ENCODE results near the gene SDF2L1. TPM values are rescaled to one million over a fixed set of nuclear protein-coding genes. Genes with fewer than 3 reads are reported as not detected.

SDF2L1 gene
- polyA plus RNA-seq, 3 donors, result 31.7 to 46.2 (median 44.7) TPM

DNA sequence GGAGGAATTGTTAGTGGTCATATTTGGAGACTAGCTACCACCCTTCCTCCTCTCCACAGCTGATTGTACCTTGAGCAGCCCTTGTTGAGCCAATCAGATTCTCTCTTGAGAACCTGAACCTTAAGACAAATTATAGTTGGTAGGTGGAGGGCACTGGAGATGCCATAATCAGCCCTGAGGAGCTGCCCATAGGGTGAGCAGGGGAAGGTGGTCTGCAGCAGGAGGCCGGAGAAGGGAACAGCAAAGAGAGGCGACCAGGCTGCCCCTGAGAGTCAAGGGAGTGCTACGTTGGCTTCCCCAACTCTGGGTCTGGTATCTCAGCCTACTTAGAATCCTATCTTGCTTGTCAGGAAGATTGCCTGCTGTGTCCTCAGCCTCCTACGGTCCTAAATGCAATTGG, 2.7 kb upstream of the SDF2L1 start:
- peaks cover 1 to 3% (median 2%) of the 10 kb centered on the region in 3 donors for H3K27me3 Mint-ChIP-seq (ENCODE audit: low read depth in 3 of 3)
- Histone ChIP-seq H3K9me3 (replicated peaks in 1 of 2; ENCODE audit: control insufficient read depth in 1 of 2, insufficient read depth in 1 of 2, low read length in 2 of 2) (no peaks in the 10 kb centered on the region), H3K4me1 (ENCODE audit: control insufficient read depth in 1 of 2, insufficient read depth in 2 of 2, low read length in 2 of 2) (peaks cover 24 to 27% of the 10 kb centered on the region in 2 donors), H3K36me3 (replicated peaks in 1 of 2; ENCODE audit: control insufficient read depth in 1 of 2, insufficient read depth in 2 of 2, low read length in 2 of 2) (peaks cover 0 to 5% of the 10 kb centered on the region in 2 donors), H3K27ac (ENCODE audit: low read depth in 1 of 2, low read length in 2 of 2) (no peak overlapping the region), H3K79me2 (ENCODE audit: insufficient read depth, low read length) (peaks cover 13% of the 10 kb centered on the region), H4K20me1 (ENCODE audit: insufficient read depth, low read length) (peaks cover 6% of the 10 kb centered on the region), H3K9ac (ENCODE audit: insufficient read depth, low read length, poor library complexity, severe bottlenecking) (no peak overlapping the region), H3K27me3 (ENCODE audit: control insufficient read depth in 2 of 2, insufficient read depth in 2 of 2, low read length in 2 of 2) (no peaks in the 10 kb centered on the region), H2AFZ (ENCODE audit: insufficient read depth, low read depth, low read length, poor library complexity, severe bottlenecking) (no peak overlapping the region), H3K4me3 (replicated peaks in 1 of 3; ENCODE audit: low read depth in 2 of 3, low read length in 3 of 3) (no peak overlapping the region), H3K4me2 (replicated peaks; ENCODE audit: extremely low read depth, low read length, poor library complexity, severe bottlenecking) (no peak overlapping the region)
- no peak overlapping the region for H3K4me3 Mint-ChIP-seq
- H3K4me1 Mint-ChIP-seq, result peaks cover 25% of the 10 kb centered on the region
- TF ChIP-seq, protein P1, sequence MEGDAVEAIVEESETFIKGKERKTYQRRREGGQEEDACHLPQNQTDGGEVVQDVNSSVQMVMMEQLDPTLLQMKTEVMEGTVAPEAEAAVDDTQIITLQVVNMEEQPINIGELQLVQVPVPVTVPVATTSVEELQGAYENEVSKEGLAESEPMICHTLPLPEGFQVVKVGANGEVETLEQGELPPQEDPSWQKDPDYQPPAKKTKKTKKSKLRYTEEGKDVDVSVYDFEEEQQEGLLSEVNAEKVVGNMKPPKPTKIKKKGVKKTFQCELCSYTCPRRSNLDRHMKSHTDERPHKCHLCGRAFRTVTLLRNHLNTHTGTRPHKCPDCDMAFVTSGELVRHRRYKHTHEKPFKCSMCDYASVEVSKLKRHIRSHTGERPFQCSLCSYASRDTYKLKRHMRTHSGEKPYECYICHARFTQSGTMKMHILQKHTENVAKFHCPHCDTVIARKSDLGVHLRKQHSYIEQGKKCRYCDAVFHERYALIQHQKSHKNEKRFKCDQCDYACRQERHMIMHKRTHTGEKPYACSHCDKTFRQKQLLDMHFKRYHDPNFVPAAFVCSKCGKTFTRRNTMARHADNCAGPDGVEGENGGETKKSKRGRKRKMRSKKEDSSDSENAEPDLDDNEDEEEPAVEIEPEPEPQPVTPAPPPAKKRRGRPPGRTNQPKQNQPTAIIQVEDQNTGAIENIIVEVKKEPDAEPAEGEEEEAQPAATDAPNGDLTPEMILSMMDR (IDR thresholded peaks at IDR 0.05), result no peak
- 89% methylated on average over 4 of the region's 4 CpGs for WGBS (ENCODE audit: insufficient coverage)
- H3K36me3 Mint-ChIP-seq, result peaks cover 9 to 12% of the 10 kb centered on the region in 2 donors
- no peak for DNase-seq
- intact Hi-C loops (cut with micrococcal nuclease), result no loop called here
- H3K9me3 Mint-ChIP-seq, result peaks cover 0 to 1% (median 0%) of the 10 kb centered on the region in 7 donors
- H3K27ac Mint-ChIP-seq, result no peak overlapping the region

DNA sequence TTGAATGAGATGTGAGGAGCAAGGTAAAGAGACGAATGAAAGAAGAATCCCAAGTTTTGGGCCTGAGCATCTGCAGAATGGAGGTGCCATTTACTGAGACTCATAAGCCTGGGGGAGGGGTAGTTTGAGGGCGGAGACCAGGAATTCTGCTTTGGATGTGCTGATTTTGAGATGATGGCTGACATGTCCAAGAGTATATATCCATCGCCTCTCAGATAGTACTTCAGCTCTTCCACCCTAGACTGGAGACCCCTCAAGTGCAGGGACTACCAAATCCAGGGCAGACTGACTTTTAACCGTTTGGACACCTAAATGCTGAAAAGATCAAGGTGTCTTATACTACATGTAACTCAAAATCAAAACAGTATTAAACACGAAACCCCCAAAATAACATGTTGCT, 1.3 kb upstream of the SDF2L1 start:
- H2AFZ ChIP-seq (ENCODE audit: insufficient read depth, low read depth, low read length, poor library complexity, severe bottlenecking), result no peak overlapping the region
- no peak overlapping the region for H3K4me2 ChIP-seq (replicated peaks; ENCODE audit: extremely low read depth, low read length, poor library complexity, severe bottlenecking)
- DNase-seq, result no peak

More for the DNA sequence above, 1.3 kb upstream of the SDF2L1 start:
- peaks cover 0 to 3% (median 1%) of the 10 kb centered on the region in 3 donors for H3K27me3 Mint-ChIP-seq (ENCODE audit: low read depth in 3 of 3)
- Histone ChIP-seq H3K4me3 (replicated peaks in 1 of 3; ENCODE audit: low read depth in 2 of 3, low read length in 3 of 3) (no peak overlapping the region), H4K20me1 (ENCODE audit: insufficient read depth, low read length) (peaks cover 6% of the 10 kb centered on the region), H3K4me1 (ENCODE audit: control insufficient read depth in 1 of 2, insufficient read depth in 2 of 2, low read length in 2 of 2) (peaks cover 24 to 27% of the 10 kb centered on the region in 2 donors), H3K9me3 (replicated peaks in 1 of 2; ENCODE audit: control insufficient read depth in 1 of 2, insufficient read depth in 1 of 2, low read length in 2 of 2) (no peaks in the 10 kb centered on the region), H3K36me3 (replicated peaks in 1 of 2; ENCODE audit: control insufficient read depth in 1 of 2, insufficient read depth in 2 of 2, low read length in 2 of 2) (peaks cover 0 to 5% of the 10 kb centered on the region in 2 donors), H3K79me2 (ENCODE audit: insufficient read depth, low read length) (peaks cover 13% of the 10 kb centered on the region), H3K27ac (ENCODE audit: low read depth in 1 of 2, low read length in 2 of 2) (no peak overlapping the region), H3K9ac (ENCODE audit: insufficient read depth, low read length, poor library complexity, severe bottlenecking) (peak overlapping the region; percentile 91), H3K27me3 (ENCODE audit: control insufficient read depth in 2 of 2, insufficient read depth in 2 of 2, low read length in 2 of 2) (no peaks in the 10 kb centered on the region)
- intact Hi-C loops (cut with micrococcal nuclease), result loop anchor here in 1 of 2 donors (2.0 kb wide), 1 partner anchor 16 kb away; no protein-coding TSS in a partner anchor
- peaks cover 12 to 22% of the 10 kb centered on the region in 2 donors for H3K36me3 Mint-ChIP-seq
- no peak overlapping the region for H3K27ac Mint-ChIP-seq
- H3K9me3 Mint-ChIP-seq, result peaks cover 0 to 1% (median 0%) of the 10 kb centered on the region in 7 donors
- 100% methylated on average over 2 of the region's 5 CpGs for WGBS (ENCODE audit: insufficient coverage)
- H3K4me1 Mint-ChIP-seq, result peaks cover 25% of the 10 kb centered on the region
- no peak overlapping the region for H3K4me3 Mint-ChIP-seq
- TF ChIP-seq, protein P1 (IDR thresholded peaks at IDR 0.05), result no peak

All from CD14-positive monocyte (primary cell).